ENCODE measurements around the gene DTYMK.

Gene DTYMK

DNA sequence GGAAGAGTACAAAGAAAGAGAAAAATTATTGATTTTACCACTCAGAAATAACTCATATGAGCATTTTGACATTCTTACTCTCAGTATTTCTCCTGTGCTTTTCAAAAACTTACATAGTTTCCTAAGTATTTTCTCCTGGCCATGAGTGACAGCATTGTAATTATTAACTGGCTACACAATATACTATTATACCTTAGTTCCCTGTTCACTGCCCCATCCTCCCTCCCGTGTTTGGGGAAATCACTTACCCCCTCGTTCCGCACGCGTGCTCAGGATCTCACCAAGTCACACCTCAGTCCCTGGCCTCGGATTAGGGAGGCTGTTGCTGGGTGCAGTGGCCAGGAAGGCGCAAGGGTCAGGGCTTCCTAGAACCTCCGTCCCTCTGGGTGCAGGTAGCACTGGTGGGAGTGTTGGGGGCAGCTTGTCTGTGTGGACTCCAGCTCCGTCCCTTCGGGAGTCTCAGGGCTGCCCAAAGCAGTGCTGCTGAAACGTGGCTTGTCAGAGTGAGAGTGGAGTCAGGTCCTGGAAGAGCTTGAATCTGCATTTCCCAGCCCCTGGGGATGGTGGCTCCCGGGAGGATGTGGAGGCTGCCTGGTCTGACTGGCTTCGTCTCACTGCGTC, 25.9 kb downstream of the DTYMK start:
- peaks cover 0 to 3% of the 10 kb centered on the region in 2 donors for H3K4me1 ChIP-seq (ENCODE audit: control insufficient read depth in 2 of 2, insufficient read depth in 2 of 2, low read length in 2 of 2)
- H3K27me3 ChIP-seq (ENCODE audit: control insufficient read depth in 2 of 2, insufficient read depth in 2 of 2, low read length in 2 of 2), result no peaks in the 10 kb centered on the region
- H3K9me3 ChIP-seq (ENCODE audit: control insufficient read depth in 2 of 2, low read length in 2 of 2), result no peaks in the 10 kb centered on the region
- H3K27ac ChIP-seq (ENCODE audit: low read depth in 2 of 2, low read length in 2 of 2), result no peak overlapping the region
- peaks cover 25 to 45% of the 10 kb centered on the region in 2 donors for H3K36me3 ChIP-seq (ENCODE audit: control insufficient read depth in 2 of 2, insufficient read depth in 2 of 2, low read length in 2 of 2)
- H3K4me3 ChIP-seq (ENCODE audit: low read length in 2 of 2), result no peak overlapping the region
- H3K9ac ChIP-seq (ENCODE audit: low read depth in 1 of 2, low read length in 2 of 2), result no peak overlapping the region

DNA sequence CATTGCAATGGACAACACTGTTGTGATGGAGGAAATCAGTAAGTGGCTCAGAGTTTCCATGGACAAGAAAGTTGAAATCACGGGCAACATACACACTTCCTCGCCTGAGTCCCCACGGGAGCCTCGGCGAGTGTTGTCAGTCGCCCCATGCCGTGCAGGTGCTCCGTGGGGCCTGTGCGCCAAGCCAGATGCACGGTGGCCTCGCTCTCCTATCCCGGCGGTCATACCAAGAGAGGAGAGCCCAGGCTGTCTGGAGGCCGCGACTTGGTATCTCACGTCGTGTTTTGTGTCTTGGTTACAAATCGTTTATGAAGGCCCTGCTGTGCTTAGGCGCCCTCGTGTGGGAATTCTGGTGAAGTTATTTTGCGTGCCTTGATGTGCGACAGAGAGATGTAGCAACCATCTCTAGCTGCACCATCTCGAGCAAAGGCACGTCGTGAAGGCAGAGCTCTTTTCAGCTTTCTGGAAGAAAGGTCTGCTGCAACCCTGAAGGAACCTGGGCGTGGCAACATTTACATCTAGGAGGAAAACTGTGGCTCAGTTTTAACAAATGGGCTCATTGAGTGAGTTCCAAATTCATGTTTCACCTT, 27.4 kb downstream of the DTYMK start:
- H3K9me3 ChIP-seq (ENCODE audit: control insufficient read depth in 2 of 2, low read length in 2 of 2), result no peaks in the 10 kb centered on the region
- H3K4me1 ChIP-seq (ENCODE audit: control insufficient read depth in 2 of 2, insufficient read depth in 2 of 2, low read length in 2 of 2), result no peaks in the 10 kb centered on the region
- no peaks in the 10 kb centered on the region for H3K27me3 ChIP-seq (ENCODE audit: control insufficient read depth in 2 of 2, insufficient read depth in 2 of 2, low read length in 2 of 2)
- no peak overlapping the region for H3K4me3 ChIP-seq (ENCODE audit: low read length in 2 of 2)
- no peak overlapping the region for H3K9ac ChIP-seq (ENCODE audit: low read depth in 1 of 2, low read length in 2 of 2)
- peaks cover 38 to 54% of the 10 kb centered on the region in 2 donors for H3K36me3 ChIP-seq (ENCODE audit: control insufficient read depth in 2 of 2, insufficient read depth in 2 of 2, low read length in 2 of 2)
- no peak overlapping the region for H3K27ac ChIP-seq (ENCODE audit: low read depth in 2 of 2, low read length in 2 of 2)

DNA sequence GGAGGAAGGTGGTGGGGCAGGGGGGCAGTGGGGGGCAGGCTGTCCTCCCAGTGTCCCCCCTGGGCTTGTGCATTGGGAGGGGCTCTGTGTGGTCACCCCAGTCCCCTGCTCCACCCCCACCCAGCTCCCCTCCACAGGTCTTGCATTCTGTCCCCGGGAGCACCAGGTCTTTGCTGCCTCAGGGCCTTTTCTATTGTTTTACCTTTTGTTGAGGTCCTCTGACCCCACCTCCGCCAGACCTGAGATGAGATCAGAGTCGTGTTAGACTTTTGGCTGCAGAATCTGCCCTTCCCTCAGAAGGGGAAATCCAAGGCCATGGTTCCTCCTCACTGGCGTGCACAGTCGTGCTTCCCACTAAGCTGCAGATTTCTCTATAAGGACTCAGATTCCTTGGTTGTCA, 28.3 kb downstream of the DTYMK start:
- Histone ChIP-seq H3K36me3 (ENCODE audit: control insufficient read depth in 2 of 2, insufficient read depth in 2 of 2, low read length in 2 of 2) (peaks cover 40 to 57% of the 10 kb centered on the region in 2 donors), H3K9me3 (ENCODE audit: control insufficient read depth in 2 of 2, low read length in 2 of 2) (no peaks in the 10 kb centered on the region), H3K9ac (ENCODE audit: low read depth in 1 of 2, low read length in 2 of 2) (no peak overlapping the region), H3K4me1 (ENCODE audit: control insufficient read depth in 2 of 2, insufficient read depth in 2 of 2, low read length in 2 of 2) (no peaks in the 10 kb centered on the region), H3K27me3 (ENCODE audit: control insufficient read depth in 2 of 2, insufficient read depth in 2 of 2, low read length in 2 of 2) (no peaks in the 10 kb centered on the region), H3K27ac (ENCODE audit: low read depth in 2 of 2, low read length in 2 of 2) (no peak overlapping the region), H3K4me3 (ENCODE audit: low read length in 2 of 2) (no peak overlapping the region)

DNA sequence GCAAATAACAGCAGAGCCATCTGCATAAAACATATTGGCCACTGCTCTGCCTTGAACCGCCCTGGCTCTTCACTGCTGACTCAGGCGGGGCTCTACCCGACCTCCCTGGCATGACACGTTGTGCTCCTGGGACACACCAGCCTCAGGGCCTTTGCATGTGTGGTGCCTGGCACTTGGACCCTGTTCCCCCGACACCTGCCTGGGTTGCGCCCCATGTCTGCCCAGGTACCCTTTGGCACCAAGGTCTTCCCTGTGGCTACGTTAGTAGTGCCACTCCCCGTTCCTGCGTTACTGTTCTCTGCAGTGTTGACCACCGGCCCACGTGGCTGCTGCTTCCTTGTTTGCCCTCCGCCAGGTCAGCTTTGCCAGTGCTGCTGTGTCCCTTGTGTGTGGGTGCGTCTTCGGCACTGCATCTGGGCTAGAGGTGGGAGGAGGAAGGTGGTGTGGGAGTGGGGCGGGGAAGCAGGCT, 28.8 kb downstream of the DTYMK start:
- peaks cover 43 to 62% of the 10 kb centered on the region in 2 donors for H3K36me3 ChIP-seq (ENCODE audit: control insufficient read depth in 2 of 2, insufficient read depth in 2 of 2, low read length in 2 of 2)

DNA sequence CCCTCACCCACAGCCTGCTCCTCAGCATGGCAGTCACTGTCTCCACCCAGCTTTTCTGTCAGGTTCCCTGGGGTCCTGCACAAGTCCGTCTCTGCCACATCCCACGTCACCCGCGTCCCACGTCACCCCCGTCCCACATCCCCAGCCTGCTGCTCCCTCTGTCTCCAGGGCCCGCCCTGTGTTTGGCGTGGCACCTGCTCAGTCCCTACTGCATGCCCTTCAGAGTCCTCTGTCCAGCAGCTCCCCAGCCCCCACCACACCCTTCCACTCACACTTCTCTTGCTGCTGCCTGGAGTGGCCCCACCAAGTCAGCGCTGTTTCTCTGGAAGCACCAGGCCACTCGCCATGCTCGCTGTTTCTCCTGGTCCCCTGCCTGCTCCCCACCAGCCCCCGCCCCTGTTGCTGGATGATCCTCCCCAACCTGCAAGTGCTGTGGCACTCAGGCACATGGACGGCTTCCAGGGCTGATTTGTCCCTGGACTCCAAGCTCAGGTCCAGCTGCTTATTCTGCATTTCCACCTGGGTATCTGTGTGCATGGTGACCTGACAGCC, 30.3 kb downstream of the DTYMK start:
- H3K27me3 ChIP-seq (ENCODE audit: control insufficient read depth in 2 of 2, insufficient read depth in 2 of 2, low read length in 2 of 2), result no peaks in the 10 kb centered on the region
- H3K4me1 ChIP-seq (ENCODE audit: control insufficient read depth in 2 of 2, insufficient read depth in 2 of 2, low read length in 2 of 2), result no peaks in the 10 kb centered on the region
- no peaks in the 10 kb centered on the region for H3K9me3 ChIP-seq (ENCODE audit: control insufficient read depth in 2 of 2, low read length in 2 of 2)
- H3K27ac ChIP-seq (ENCODE audit: low read depth in 2 of 2, low read length in 2 of 2), result no peak overlapping the region
- H3K4me3 ChIP-seq (ENCODE audit: low read length in 2 of 2), result no peak overlapping the region
- peaks cover 59 to 71% of the 10 kb centered on the region in 2 donors for H3K36me3 ChIP-seq (ENCODE audit: control insufficient read depth in 2 of 2, insufficient read depth in 2 of 2, low read length in 2 of 2)
- no peak overlapping the region for H3K9ac ChIP-seq (ENCODE audit: low read depth in 1 of 2, low read length in 2 of 2)

More for the DNA sequence above, 28.8 kb downstream of the DTYMK start:
- H3K9me3 ChIP-seq (ENCODE audit: control insufficient read depth in 2 of 2, low read length in 2 of 2), result no peaks in the 10 kb centered on the region
- H3K4me1 ChIP-seq (ENCODE audit: control insufficient read depth in 2 of 2, insufficient read depth in 2 of 2, low read length in 2 of 2), result no peaks in the 10 kb centered on the region
- no peak overlapping the region for H3K4me3 ChIP-seq (ENCODE audit: low read length in 2 of 2)
- no peak overlapping the region for H3K9ac ChIP-seq (ENCODE audit: low read depth in 1 of 2, low read length in 2 of 2)
- no peak overlapping the region for H3K27ac ChIP-seq (ENCODE audit: low read depth in 2 of 2, low read length in 2 of 2)
- no peaks in the 10 kb centered on the region for H3K27me3 ChIP-seq (ENCODE audit: control insufficient read depth in 2 of 2, insufficient read depth in 2 of 2, low read length in 2 of 2)

DNA sequence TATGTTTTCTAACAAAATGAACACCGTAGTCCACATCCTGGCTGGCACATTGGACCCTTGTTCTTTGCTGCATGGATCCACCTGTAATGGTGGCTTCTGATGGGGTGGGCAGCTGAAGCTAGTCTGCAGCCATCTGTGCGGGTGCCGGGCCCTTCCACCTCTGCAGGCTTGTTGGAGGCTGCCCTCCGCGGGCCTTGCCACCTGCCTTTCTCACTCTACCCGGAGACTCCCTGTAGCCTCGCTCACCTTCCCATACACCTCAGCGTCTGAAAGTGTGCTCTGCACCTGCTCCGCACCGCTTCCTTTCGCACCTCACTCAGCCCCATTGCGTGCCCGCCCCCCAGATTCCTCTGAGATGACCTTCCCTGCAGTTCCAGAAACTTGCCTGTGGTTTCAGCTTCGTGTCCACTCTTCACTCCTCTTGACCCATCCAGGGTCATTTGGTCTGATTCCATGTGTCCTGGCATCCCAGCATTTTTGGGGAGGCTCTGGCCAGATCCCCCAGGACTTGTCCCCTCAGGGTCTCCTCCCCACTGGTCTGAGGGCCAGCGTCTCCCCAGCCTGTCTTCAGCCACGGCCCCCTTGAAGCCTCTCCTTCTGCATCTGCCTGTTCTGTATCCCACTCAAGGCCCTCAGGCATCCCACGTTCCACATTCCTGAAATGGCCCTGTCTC, 31.0 kb downstream of the DTYMK start:
- Histone ChIP-seq H3K27ac (ENCODE audit: low read depth in 2 of 2, low read length in 2 of 2) (no peak overlapping the region), H3K4me3 (ENCODE audit: low read length in 2 of 2) (no peak overlapping the region), H3K4me1 (ENCODE audit: control insufficient read depth in 2 of 2, insufficient read depth in 2 of 2, low read length in 2 of 2) (no peaks in the 10 kb centered on the region), H3K27me3 (ENCODE audit: control insufficient read depth in 2 of 2, insufficient read depth in 2 of 2, low read length in 2 of 2) (no peaks in the 10 kb centered on the region), H3K36me3 (ENCODE audit: control insufficient read depth in 2 of 2, insufficient read depth in 2 of 2, low read length in 2 of 2) (peaks cover 64 to 67% of the 10 kb centered on the region in 2 donors), H3K9ac (ENCODE audit: low read depth in 1 of 2, low read length in 2 of 2) (no peak overlapping the region), H3K9me3 (ENCODE audit: control insufficient read depth in 2 of 2, low read length in 2 of 2) (no peaks in the 10 kb centered on the region)

DNA sequence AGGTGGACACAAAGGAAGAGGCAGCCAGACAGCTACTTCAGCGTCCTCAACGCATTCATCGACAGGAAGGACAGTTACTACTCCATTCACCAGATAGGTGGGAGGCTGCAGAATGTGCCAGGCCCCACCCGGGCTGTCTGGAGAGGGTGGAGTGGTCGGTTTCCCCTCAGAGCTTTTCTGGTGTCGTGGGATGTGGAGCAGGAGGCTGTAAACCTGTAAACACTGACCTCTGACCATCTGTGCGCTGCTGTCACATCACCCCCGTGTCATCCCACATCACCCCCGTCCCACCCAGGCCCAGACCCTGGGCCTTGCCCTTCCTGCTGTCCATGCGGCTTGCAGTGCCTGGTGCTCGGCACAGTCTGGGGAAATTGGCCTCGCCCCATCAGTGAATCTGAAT, 32.1 kb downstream of the DTYMK start:
- Histone ChIP-seq H3K4me3 (ENCODE audit: low read length in 2 of 2) (no peak overlapping the region), H3K27ac (ENCODE audit: low read depth in 2 of 2, low read length in 2 of 2) (no peak overlapping the region), H3K9ac (ENCODE audit: low read depth in 1 of 2, low read length in 2 of 2) (no peak overlapping the region), H3K4me1 (ENCODE audit: control insufficient read depth in 2 of 2, insufficient read depth in 2 of 2, low read length in 2 of 2) (no peaks in the 10 kb centered on the region), H3K9me3 (ENCODE audit: control insufficient read depth in 2 of 2, low read length in 2 of 2) (no peaks in the 10 kb centered on the region), H3K27me3 (ENCODE audit: control insufficient read depth in 2 of 2, insufficient read depth in 2 of 2, low read length in 2 of 2) (no peaks in the 10 kb centered on the region), H3K36me3 (ENCODE audit: control insufficient read depth in 2 of 2, insufficient read depth in 2 of 2, low read length in 2 of 2) (peaks cover 57 to 63% of the 10 kb centered on the region in 2 donors)

DNA sequence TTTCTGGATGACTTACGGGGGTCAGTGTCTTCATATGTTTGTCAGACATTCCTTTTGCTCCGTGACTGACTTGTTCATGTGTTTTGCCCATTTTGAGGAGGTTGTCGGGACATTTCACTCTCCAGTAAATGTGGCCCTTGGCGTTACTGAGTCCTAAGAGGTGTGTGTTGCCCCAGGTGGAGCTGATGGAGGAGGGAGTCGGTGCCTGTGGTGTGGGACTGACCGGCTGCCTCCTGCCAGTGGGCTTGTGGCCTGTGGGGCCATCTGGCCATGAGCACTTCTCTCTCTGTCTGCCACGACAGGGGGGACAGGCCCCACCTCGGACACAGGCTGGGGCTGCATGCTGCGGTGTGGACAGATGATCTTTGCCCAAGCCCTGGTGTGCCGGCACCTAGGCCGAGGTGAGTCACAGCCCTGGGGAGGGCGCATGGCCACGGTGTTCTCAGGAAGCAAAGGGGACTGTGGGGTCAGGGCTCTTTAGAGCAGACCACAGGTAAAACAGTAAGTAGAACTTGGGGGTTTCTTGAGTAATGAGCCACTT, 33.3 kb downstream of the DTYMK start:
- Histone ChIP-seq H3K9ac (ENCODE audit: low read depth in 1 of 2, low read length in 2 of 2) (no peak overlapping the region), H3K9me3 (ENCODE audit: control insufficient read depth in 2 of 2, low read length in 2 of 2) (no peaks in the 10 kb centered on the region), H3K4me1 (ENCODE audit: control insufficient read depth in 2 of 2, insufficient read depth in 2 of 2, low read length in 2 of 2) (peaks cover 0 to 3% of the 10 kb centered on the region in 2 donors), H3K27me3 (ENCODE audit: control insufficient read depth in 2 of 2, insufficient read depth in 2 of 2, low read length in 2 of 2) (no peaks in the 10 kb centered on the region), H3K4me3 (ENCODE audit: low read length in 2 of 2) (no peak overlapping the region), H3K27ac (ENCODE audit: low read depth in 2 of 2, low read length in 2 of 2) (no peak overlapping the region), H3K36me3 (ENCODE audit: control insufficient read depth in 2 of 2, insufficient read depth in 2 of 2, low read length in 2 of 2) (peaks cover 52% of the 10 kb centered on the region in 2 donors)

DNA sequence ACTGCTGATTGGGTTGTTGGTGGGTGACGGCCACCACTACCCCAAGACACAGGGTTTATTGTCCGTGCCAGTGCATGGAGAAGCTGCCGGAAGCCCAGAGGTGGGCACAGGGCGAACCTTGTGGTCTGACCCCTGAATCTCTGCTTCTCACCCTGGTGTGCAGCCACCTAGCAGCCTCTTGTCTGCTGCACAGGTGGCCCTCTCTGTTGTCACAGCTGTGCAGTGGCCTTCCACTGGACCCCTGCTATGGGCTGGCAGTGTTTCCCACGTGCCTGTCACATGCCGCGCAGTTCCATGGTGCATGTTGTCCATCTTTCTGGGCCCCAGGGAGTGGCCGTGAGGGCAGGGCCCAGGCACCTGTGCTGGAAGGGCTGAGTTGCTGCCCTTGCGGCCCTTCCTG, 33.9 kb downstream of the DTYMK start:
- H3K9ac ChIP-seq (ENCODE audit: low read depth in 1 of 2, low read length in 2 of 2), result no peak overlapping the region
- H3K27me3 ChIP-seq (ENCODE audit: control insufficient read depth in 2 of 2, insufficient read depth in 2 of 2, low read length in 2 of 2), result no peaks in the 10 kb centered on the region
- H3K4me1 ChIP-seq (ENCODE audit: control insufficient read depth in 2 of 2, insufficient read depth in 2 of 2, low read length in 2 of 2), result peaks cover 0 to 3% of the 10 kb centered on the region in 2 donors
- no peak overlapping the region for H3K27ac ChIP-seq (ENCODE audit: low read depth in 2 of 2, low read length in 2 of 2)
- no peak overlapping the region for H3K4me3 ChIP-seq (ENCODE audit: low read length in 2 of 2)
- no peaks in the 10 kb centered on the region for H3K9me3 ChIP-seq (ENCODE audit: control insufficient read depth in 2 of 2, low read length in 2 of 2)
- peaks cover 48 to 52% of the 10 kb centered on the region in 2 donors for H3K36me3 ChIP-seq (ENCODE audit: control insufficient read depth in 2 of 2, insufficient read depth in 2 of 2, low read length in 2 of 2)

DNA sequence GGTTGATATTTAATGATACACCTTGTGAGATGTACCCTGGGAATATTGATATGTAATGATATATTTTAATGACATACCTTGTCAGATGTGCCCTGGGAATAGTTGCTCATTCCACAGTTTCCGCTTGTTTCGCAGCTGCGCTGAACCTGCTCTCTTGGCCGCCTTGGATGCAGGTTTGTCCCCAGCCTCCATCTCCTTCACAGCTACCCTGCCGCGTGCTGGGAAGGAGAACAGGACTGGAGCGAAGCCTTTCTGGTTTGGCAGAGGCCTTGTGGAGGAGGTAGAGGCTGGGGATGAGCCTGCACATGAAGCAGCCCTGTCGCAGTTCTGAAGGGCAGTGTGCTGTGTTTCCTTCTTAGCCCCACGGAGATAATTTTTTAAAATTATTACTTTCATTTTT, 34.5 kb downstream of the DTYMK start:
- H3K4me3 ChIP-seq (ENCODE audit: low read length in 2 of 2), result no peak overlapping the region
- H3K36me3 ChIP-seq (ENCODE audit: control insufficient read depth in 2 of 2, insufficient read depth in 2 of 2, low read length in 2 of 2), result peaks cover 48 to 52% of the 10 kb centered on the region in 2 donors
- H3K9ac ChIP-seq (ENCODE audit: low read depth in 1 of 2, low read length in 2 of 2), result no peak overlapping the region
- H3K4me1 ChIP-seq (ENCODE audit: control insufficient read depth in 2 of 2, insufficient read depth in 2 of 2, low read length in 2 of 2), result peaks cover 0 to 3% of the 10 kb centered on the region in 2 donors
- H3K27ac ChIP-seq (ENCODE audit: low read depth in 2 of 2, low read length in 2 of 2), result no peak overlapping the region
- no peaks in the 10 kb centered on the region for H3K9me3 ChIP-seq (ENCODE audit: control insufficient read depth in 2 of 2, low read length in 2 of 2)
- H3K27me3 ChIP-seq (ENCODE audit: control insufficient read depth in 2 of 2, insufficient read depth in 2 of 2, low read length in 2 of 2), result no peaks in the 10 kb centered on the region
